ENCODE data around the gene CCDC184. TPM values are rescaled to one million over a fixed set of nuclear protein-coding genes. Genes with fewer than 3 reads are reported as not detected.

Gene CCDC184
- total RNA-seq, 1 experiment from 2014 or later = 1.4 TPM

- no peak for TF ChIP-seq E2F1 (CRISPR knock-in tag; IDR thresholded peaks at IDR 0.05)
- TF ChIP-seq ZNF138 (CRISPR knock-in tag; conservative IDR thresholded peaks at IDR 0.05) = no peak
- no peak for TF ChIP-seq ZNF317 (CRISPR knock-in tag; IDR thresholded peaks at IDR 0.05; ENCODE audit: borderline replicate concordance, low read depth)
- TF ChIP-seq NR3C1 (CRISPR knock-in tag; conservative IDR thresholded peaks at IDR 0.05; ENCODE audit: low read depth) = no peak
- no peak for TF ChIP-seq PRDM15 (CRISPR knock-in tag; IDR thresholded peaks at IDR 0.05)
- no peak for TF ChIP-seq ZMAT4 (CRISPR knock-in tag; IDR thresholded peaks at IDR 0.05)
- no peak for TF ChIP-seq NFE2L1 (CRISPR knock-in tag; IDR thresholded peaks at IDR 0.05)
- TF ChIP-seq GTF2I (CRISPR knock-in tag; conservative IDR thresholded peaks at IDR 0.05) = no peak
- no peak for TF ChIP-seq ZNF396 (CRISPR knock-in tag; IDR thresholded peaks at IDR 0.05; ENCODE audit: borderline replicate concordance)
- no peak for TF ChIP-seq RORB (CRISPR knock-in tag; IDR thresholded peaks at IDR 0.05)
- TF ChIP-seq, protein P1, sequence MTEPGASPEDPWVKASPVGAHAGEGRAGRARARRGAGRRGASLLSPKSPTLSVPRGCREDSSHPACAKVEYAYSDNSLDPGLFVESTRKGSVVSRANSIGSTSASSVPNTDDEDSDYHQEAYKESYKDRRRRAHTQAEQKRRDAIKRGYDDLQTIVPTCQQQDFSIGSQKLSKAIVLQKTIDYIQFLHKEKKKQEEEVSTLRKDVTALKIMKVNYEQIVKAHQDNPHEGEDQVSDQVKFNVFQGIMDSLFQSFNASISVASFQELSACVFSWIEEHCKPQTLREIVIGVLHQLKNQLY (CRISPR knock-in tag; IDR thresholded peaks at IDR 0.05) = no peak
Observed at GRCh38 chr12:48220701-48221100, 37.3 kb downstream of the CCDC184 start (continued).

DNA sequence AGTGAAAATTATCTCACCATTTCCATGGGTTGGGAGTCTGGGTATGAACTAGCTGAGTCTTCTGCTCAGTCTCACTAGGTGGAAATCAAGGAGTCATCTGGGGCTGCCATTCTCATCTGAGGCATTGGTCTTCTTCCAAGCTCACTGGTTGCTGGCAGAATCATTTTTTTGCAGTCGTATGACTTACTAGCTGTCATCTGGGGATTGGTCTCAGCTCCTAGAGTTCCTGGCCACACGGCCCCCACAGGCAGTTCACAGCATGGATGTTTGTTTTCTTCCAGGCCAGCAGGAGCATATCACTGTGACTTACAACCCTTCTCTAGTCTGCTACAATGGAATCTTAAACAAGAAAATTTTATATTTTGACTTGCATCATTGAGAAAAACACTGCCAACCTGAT is 38.2 kb downstream of the CCDC184 start:
- ChIA-PET POLR2A (interaction anchor here (0.6 kb wide), 1 partner anchor 493 kb away, joined by 3 read pairs; no protein-coding TSS in a partner anchor), CTCF (interaction anchor here (0.9 to 1.9 kb wide), 4 partner anchors 24 to 397 kb away, joined by 3 to 6 read pairs (median 4); no protein-coding TSS in a partner anchor)
- H3K9me3 Mint-ChIP-seq = peaks cover 5% of the 10 kb centered on the region; the same call in 1 of the 2 replicates
- peaks cover 17% of the 10 kb centered on the region for H3K27me3 Mint-ChIP-seq (ENCODE audit: low read depth)
- H3K36me3 Mint-ChIP-seq = no peaks in the 10 kb centered on the region
- no peaks in the 10 kb centered on the region for H3K4me1 Mint-ChIP-seq
- no peak for ATAC-seq
- no peak for DNase-seq (ENCODE audit: low spot score)
- H3K4me3 Mint-ChIP-seq = no peak overlapping the region
- no peak overlapping the region for H3K27ac Mint-ChIP-seq
- TF ChIP-seq, protein P2, sequence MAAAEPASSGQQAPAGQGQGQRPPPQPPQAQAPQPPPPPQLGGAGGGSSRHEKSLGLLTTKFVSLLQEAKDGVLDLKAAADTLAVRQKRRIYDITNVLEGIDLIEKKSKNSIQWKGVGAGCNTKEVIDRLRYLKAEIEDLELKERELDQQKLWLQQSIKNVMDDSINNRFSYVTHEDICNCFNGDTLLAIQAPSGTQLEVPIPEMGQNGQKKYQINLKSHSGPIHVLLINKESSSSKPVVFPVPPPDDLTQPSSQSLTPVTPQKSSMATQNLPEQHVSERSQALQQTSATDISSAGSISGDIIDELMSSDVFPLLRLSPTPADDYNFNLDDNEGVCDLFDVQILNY (CRISPR knock-in tag; IDR thresholded peaks at IDR 0.05) = no peak
- TF ChIP-seq ZNF512 (CRISPR knock-in tag; IDR thresholded peaks at IDR 0.05; ENCODE audit: borderline replicate concordance) (no peak), JAZF1 (CRISPR knock-in tag; IDR thresholded peaks at IDR 0.05) (no peak), CREM (CRISPR knock-in tag; IDR thresholded peaks at IDR 0.05) (no peak), MYBL2 (CRISPR knock-in tag; IDR thresholded peaks at IDR 0.05) (no peak), CTCF (IDR thresholded peaks at IDR 0.05) (no peak), ATF1 (CRISPR knock-in tag; IDR thresholded peaks at IDR 0.05) (no peak), NR1H2 (CRISPR knock-in tag; IDR thresholded peaks at IDR 0.05) (no peak), NR3C1 (CRISPR knock-in tag; conservative IDR thresholded peaks at IDR 0.05; ENCODE audit: low read depth) (no peak)
- TF ChIP-seq, protein P3, sequence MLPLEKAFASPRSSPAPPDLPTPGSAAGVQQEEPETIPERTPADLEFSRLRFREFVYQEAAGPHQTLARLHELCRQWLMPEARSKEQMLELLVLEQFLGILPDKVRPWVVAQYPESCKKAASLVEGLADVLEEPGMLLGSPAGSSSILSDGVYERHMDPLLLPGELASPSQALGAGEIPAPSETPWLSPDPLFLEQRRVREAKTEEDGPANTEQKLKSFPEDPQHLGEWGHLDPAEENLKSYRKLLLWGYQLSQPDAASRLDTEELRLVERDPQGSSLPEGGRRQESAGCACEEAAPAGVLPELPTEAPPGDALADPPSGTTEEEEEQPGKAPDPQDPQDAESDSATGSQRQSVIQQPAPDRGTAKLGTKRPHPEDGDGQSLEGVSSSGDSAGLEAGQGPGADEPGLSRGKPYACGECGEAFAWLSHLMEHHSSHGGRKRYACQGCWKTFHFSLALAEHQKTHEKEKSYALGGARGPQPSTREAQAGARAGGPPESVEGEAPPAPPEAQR (CRISPR knock-in tag; IDR thresholded peaks at IDR 0.05) = no peak
- TF ChIP-seq, protein P4, sequence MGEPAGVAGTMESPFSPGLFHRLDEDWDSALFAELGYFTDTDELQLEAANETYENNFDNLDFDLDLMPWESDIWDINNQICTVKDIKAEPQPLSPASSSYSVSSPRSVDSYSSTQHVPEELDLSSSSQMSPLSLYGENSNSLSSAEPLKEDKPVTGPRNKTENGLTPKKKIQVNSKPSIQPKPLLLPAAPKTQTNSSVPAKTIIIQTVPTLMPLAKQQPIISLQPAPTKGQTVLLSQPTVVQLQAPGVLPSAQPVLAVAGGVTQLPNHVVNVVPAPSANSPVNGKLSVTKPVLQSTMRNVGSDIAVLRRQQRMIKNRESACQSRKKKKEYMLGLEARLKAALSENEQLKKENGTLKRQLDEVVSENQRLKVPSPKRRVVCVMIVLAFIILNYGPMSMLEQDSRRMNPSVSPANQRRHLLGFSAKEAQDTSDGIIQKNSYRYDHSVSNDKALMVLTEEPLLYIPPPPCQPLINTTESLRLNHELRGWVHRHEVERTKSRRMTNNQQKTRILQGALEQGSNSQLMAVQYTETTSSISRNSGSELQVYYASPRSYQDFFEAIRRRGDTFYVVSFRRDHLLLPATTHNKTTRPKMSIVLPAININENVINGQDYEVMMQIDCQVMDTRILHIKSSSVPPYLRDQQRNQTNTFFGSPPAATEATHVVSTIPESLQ (CRISPR knock-in tag; IDR thresholded peaks at IDR 0.05) = no peak
- TF ChIP-seq, protein P5, sequence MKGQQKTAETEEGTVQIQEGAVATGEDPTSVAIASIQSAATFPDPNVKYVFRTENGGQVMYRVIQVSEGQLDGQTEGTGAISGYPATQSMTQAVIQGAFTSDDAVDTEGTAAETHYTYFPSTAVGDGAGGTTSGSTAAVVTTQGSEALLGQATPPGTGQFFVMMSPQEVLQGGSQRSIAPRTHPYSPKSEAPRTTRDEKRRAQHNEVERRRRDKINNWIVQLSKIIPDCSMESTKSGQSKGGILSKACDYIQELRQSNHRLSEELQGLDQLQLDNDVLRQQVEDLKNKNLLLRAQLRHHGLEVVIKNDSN (CRISPR knock-in tag; IDR thresholded peaks at IDR 0.05) = no peak

All from WTC11 (cell line).